SJSA1 (cell line): ENCODE data around the gene JAKMIP2. TPM values are rescaled to one million over a fixed set of nuclear protein-coding genes. Genes with fewer than 3 reads are reported as not detected.
"Not testable (repeated sequence)": the region's sequence is repeated elsewhere in the genome, so short reads cannot be mapped to it uniquely, and the experiment has no call there.

Source experiments
- DNase-seq, 2 experiments: peaks; one replicate each; pipeline ENCODE4 v3.0.0-alpha.2; 2015 to 2020; ENCODE audit warnings: low spot score in 2 of 2, low read depth in 1 of 2
- H3K27ac ChIP-seq: fragments of 250-450 bp; sonication (Bioruptor Pico); 2 replicates; pipeline ENCODE4 v1.5.1; 2020; ENCODE audit warnings: mild to moderate bottlenecking, moderate library complexity
- H3K27me3 ChIP-seq: fragments of 250-450 bp; sonication (Bioruptor Pico); replicated peaks from 2 replicates; pipeline ENCODE4 v1.5.1; 2020; ENCODE audit warnings: mild to moderate bottlenecking, moderate library complexity
- H3K36me3 ChIP-seq: fragments of 250-450 bp; sonication (Bioruptor Pico); 2 replicates; pipeline ENCODE4 v1.5.1; 2020; ENCODE audit warnings: mild to moderate bottlenecking
- H3K4me1 ChIP-seq: fragments of 250-450 bp; sonication (Bioruptor Pico); replicated peaks from 2 replicates; pipeline ENCODE4 v1.6.1; 2021; ENCODE audit warnings: mild to moderate bottlenecking
- H3K4me3 ChIP-seq: fragments of 250-450 bp; sonication (Bioruptor Pico); 2 replicates; pipeline ENCODE4 v1.5.1; 2020; ENCODE audit warnings: mild to moderate bottlenecking
- H3K9me3 ChIP-seq: fragments of 250-450 bp; sonication (Bioruptor Pico); replicated peaks from 2 replicates; pipeline ENCODE4 v1.5.1; 2020; ENCODE audit warnings: mild to moderate bottlenecking
- total RNA-seq: library from RNA; depleted of rRNA; stranded (reverse); fragments of >200 nt; shearing (Covaris generic); gene quantifications from 2 replicates; pipeline ENCODE4 v1.2.3, GENCODE V29; 2014; rRNA removed

The JAKMIP2 gene
- 0.06 and 0.79 TPM in 2 replicates for total RNA-seq

DNA sequence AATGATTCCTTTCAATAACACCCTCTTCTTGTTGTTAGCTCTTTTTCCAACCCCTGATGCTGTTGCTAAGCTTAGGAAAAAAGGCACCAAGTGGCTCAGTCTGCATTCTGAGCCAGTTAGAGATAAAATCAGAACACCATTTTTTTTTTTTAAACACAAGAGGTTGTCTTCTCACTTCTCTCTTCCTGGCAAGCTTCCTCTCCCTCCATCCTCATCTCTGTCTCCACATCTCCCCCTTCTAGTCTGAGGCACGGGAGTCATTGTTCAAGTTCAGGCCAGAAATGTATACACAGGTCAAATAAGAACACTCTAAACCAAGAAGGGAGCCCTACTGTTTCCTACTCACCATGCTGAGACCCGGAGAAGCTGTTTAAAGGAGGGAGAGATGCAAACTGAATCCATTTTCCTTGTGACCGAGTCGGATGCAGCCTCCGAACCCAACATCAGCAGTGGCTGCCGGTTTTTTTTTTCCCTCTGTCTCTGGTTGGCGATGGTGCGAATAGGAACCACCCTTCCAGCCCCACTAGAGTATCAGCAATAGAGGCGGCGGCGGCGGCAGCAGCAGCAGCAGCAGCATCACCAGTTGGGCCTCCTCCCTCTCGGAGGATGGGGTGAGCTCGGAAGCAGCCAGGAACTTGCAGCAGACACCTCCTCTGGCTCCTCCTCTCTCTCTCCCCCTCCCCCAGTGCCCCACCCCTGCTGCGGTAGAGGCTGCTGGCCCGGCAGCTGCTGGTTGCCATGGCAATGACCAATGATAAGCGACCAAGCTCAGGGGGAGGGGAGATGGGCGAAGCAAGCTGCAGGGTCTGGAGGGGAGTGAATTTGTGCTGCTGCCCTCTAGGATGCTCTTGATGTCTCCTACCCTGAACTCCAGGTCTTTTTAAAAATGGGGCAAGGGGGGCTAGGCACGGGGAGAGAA, at the start of gene JAKMIP2:
Gene JAKMIP2, minus strand, starts transcription at position 619 of the 919 bp plus-strand sequence. CDS start 110,922 bp downstream, outside the sequence.
- Histone ChIP-seq H3K9me3 (no peaks in the 10 kb centered on the region), H3K27me3 (peaks cover 14% of the 10 kb centered on the region; the same call in 1 of the 2 replicates), H3K27ac (no peak within 1 kb of the TSS), H3K36me3 (no peaks in the 10 kb centered on the region), H3K4me3 (no peak within 1 kb of the TSS), H3K4me1 (no peaks in the 10 kb centered on the region)
- peak; percentile 28 to 76 for DNase-seq

DNA sequence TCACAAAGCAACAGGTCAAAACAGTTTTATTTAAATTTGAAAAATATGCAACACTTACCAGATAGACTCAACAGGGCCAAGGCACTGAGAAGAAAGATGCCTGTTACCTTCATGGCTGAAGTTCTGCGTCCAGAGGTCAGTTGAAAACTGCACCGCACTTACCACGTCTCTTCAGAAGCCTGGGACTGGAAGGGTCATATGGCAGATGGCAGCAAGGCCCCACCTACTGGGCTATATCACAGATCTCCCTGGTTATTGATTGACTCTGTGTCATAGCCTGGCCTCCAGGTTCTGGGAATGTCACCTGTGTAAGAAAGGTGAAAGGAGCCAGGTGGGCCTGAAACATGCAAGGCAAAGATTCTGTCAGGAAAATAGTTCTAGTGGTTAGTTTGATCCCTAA, 48.9 kb upstream of the JAKMIP2 start, which contains the start of gene SPINK1:
Gene SPINK1, minus strand, starts transcription at position 207 of the 400 bp plus-strand sequence. Its CDS starts 94 bp downstream, at position 113.
- peaks cover 13% of the 10 kb centered on the region for H3K4me1 ChIP-seq
- H3K36me3 ChIP-seq = no peaks in the 10 kb centered on the region
- no peak for DNase-seq

DNA sequence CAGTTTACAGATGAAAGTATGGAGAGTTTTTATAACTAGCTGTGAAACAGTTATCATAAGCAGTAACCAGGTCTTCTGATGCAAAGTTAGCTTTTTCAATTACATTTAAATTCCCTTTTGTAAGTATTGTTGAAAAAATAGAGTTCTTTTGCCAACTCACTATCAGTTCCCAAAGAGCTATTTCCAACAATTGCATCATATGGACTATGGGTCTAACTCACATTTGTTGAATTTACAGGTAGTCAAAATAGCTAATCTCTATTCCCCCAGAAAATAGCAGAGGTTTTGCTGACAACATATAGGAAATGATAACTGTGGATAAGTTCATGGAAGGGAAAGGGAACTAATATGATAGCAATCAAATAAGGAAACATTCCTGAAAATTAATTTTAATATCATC, 47.5 kb upstream of the JAKMIP2 start:
- Histone ChIP-seq H3K4me1 (peaks cover 4% of the 10 kb centered on the region), H3K9me3 (no peaks in the 10 kb centered on the region), H3K36me3 (no peaks in the 10 kb centered on the region), H3K27me3 (peaks cover 26% of the 10 kb centered on the region), H3K4me3 (no peak overlapping the region), H3K27ac (no peak overlapping the region)
- no peak for DNase-seq

More for the DNA sequence above, 48.9 kb upstream of the JAKMIP2 start, which contains the start of gene SPINK1:
- H3K9me3 ChIP-seq = no peaks in the 10 kb centered on the region
- peaks cover 25% of the 10 kb centered on the region for H3K27me3 ChIP-seq
- no peak within 1 kb of the TSS for H3K4me3 ChIP-seq
- no peak within 1 kb of the TSS for H3K27ac ChIP-seq

DNA sequence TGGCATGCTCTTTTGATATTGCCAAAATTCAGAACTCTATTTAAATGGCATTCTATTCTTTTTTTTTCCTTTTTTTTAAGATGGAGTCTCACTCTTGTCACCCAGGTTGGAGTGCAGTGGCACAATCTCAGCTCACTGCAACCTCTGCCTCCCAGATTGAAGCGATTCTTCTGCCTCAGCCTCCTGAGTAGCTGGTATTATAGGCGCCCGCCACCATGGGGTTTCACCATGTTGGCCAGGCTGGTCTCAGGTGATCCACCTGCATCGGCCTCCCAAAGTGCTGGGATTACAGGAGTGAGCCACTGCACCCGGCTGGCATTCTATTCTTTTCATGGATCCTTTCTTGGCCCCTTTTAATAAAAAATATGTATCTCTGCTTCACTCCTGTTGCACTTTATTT, 44.5 kb upstream of the JAKMIP2 start:
- DNase-seq, H3K36me3 ChIP-seq, H3K4me3 ChIP-seq, H3K9me3 ChIP-seq, H3K27ac ChIP-seq, H3K4me1 ChIP-seq: not testable (repeated sequence)
- H3K27me3 ChIP-seq = peaks cover 26% of the 10 kb centered on the region

DNA sequence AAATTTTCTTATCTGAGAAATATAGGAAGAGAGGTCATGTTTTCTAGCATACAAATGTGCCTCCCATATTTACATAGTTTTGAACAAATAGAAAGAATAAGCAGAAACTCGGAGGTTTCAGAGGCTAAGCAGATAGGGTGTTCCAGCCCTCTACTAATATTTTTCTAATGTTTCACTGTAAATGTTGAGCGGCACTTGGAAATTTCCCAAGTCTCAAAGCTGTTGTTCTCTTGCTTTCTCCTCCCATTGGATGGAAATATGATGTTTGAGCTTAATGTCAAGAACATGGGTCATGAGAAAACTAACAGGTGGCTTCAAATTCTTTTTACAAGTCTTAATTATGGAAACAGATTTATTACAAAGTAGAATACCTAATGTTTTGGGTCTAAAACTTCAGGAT, 43.8 kb upstream of the JAKMIP2 start:
- Histone ChIP-seq H3K27me3 (peaks cover 26% of the 10 kb centered on the region), H3K36me3 (no peaks in the 10 kb centered on the region), H3K27ac (no peak overlapping the region), H3K4me1 (no peaks in the 10 kb centered on the region), H3K4me3 (no peak overlapping the region), H3K9me3 (no peaks in the 10 kb centered on the region)
- no peak for DNase-seq

DNA sequence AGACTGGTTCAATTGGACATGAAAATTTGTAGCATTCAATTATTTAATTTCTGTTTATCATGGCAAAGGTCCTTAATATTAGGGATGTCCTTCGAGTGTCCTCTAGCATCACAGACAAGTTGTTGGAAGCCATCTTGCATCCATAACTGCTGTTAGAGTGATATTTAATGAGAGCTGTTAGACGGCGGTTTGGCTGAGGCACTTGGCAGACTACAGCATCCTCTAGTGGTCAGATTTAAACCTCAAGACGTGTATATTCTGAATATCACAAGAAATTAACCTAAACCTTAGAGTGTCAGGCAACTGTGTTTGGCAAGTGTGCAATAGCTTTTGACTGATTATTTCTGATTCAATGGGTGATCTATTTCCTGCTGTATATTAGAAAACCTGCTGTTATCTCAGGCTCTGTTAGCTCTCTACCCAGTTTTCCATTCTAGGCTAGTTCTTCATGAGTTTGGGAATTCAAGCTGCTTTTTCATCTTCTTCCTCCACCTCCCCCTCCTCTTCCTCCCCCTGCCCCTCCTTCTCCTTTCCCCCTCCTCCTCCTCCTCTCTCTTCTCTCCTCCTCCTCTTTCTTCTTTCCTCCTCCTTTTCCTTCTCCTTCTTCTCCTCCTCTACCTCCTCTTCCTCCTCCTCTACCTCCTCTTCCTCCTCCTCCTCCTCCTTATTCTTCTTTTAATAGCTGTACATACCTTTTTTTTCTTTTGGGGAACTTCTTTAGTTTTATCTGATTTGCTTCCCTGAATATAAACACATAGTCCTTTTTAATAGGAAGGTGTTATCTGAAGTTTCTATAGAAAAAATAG, 40.4 kb upstream of the JAKMIP2 start:
- H3K27me3 ChIP-seq = peaks cover 19% of the 10 kb centered on the region
- DNase-seq = peak in 1 of 2 experiments; percentile 53

DNA sequence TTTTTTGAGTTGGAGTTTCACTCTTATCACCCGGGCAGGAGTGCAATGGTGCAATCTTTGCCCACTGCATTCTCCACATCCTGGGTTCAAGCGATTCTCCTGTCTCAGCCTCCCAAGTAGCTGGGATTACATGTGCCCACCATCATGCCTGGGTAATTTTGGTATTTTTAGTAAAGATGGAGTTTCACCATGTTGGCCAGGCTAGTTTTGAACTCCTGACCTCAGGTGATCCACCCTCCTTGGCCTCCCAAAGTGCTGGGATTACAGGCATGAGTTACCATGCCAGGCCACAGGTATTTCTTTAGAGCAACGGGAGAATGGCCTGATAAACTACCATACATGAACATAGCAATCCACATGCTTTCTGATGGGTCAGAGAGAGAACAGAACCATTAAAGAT, 39.7 kb upstream of the JAKMIP2 start:
- not testable (repeated sequence) for H3K4me1 ChIP-seq

More for the DNA sequence above, 40.4 kb upstream of the JAKMIP2 start:
- no peaks in the 10 kb centered on the region for H3K4me1 ChIP-seq
- no peaks in the 10 kb centered on the region for H3K36me3 ChIP-seq
- no peak overlapping the region for H3K27ac ChIP-seq
- no peaks in the 10 kb centered on the region for H3K9me3 ChIP-seq
- no peak overlapping the region for H3K4me3 ChIP-seq

DNA sequence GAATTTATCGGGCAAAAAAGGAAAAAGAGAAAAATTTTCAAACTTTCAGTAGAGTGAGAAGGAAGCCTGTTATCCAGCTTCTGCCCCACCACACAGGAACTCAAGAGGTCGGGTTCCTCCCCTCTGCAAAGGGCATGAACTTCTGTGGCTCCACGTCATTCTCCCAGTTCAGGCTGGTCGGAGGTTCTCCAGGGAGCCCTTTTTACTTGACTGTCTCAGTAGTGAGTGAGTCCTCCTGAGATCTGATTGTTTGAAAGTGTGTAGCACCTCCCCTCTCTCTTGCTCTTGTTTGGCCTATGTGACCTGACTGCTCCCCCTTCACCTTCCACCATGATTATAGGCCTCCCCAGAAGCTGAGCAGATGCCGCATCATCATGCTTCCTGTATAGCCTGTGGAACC, 39.2 kb upstream of the JAKMIP2 start:
- no peak overlapping the region for H3K4me3 ChIP-seq
- DNase-seq = no peak
- no peaks in the 10 kb centered on the region for H3K36me3 ChIP-seq
- H3K9me3 ChIP-seq = no peaks in the 10 kb centered on the region
- H3K27me3 ChIP-seq = peaks cover 25% of the 10 kb centered on the region
- no peak overlapping the region for H3K27ac ChIP-seq
- no peaks in the 10 kb centered on the region for H3K4me1 ChIP-seq

More for the DNA sequence above, 39.7 kb upstream of the JAKMIP2 start:
- not testable (repeated sequence) for H3K27ac ChIP-seq, H3K4me3 ChIP-seq, H3K36me3 ChIP-seq, H3K9me3 ChIP-seq, DNase-seq
- peaks cover 22% of the 10 kb centered on the region for H3K27me3 ChIP-seq

DNA sequence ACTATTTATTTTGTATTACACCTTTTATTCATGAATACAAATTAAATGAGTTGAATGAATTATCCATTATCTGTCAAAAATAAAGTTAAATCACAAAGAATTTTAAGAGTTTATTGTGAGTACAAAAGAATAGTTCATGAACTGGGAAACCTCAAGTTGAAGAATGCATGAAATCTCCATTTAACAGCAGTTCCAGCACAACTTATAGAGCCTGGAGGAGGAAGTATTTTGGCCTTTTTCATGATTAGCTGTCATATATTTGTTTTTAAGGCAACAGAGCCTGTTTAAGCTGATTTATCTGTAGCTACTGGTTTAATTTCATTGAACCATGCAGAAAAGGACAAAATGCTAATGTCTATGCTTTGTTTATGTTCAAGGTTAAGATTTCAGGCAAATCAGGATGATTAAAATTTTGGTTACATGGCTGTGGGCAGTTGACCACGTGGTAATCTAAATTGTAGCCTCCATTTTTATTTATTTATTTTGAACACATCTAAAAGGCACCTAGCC, 36.8 kb upstream of the JAKMIP2 start:
- DNase-seq = no peak
- no peaks in the 10 kb centered on the region for H3K36me3 ChIP-seq
- H3K27ac ChIP-seq = no peak overlapping the region
- no peaks in the 10 kb centered on the region for H3K9me3 ChIP-seq
- peaks cover 21% of the 10 kb centered on the region; the same call in 1 of the 2 replicates for H3K27me3 ChIP-seq
- H3K4me1 ChIP-seq = no peaks in the 10 kb centered on the region
- H3K4me3 ChIP-seq = no peak overlapping the region

DNA sequence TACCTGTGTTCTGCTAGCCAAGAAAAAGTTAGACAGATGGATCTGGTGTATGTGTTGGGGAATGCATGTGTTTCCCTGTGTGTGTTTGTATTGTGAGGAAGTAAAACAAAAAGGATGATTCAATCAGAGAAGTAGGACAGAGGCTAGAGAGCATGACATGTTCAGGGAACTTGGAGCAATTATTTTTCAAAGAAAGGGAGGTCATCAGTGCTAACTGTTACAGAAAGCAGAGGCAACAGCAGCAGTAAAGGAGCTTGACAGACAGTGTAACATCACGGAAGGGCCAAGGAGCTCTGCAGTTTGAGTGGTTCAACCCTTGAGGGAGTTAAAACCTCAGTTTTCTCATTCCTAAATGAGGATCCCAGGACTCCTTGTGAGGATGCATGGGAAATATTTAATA, 35.8 kb upstream of the JAKMIP2 start:
- Histone ChIP-seq H3K27ac (no peak overlapping the region), H3K4me3 (no peak overlapping the region), H3K4me1 (no peaks in the 10 kb centered on the region), H3K9me3 (no peaks in the 10 kb centered on the region), H3K36me3 (no peaks in the 10 kb centered on the region), H3K27me3 (peaks cover 21% of the 10 kb centered on the region; the same call in 1 of the 2 replicates)
- DNase-seq = no peak

DNA sequence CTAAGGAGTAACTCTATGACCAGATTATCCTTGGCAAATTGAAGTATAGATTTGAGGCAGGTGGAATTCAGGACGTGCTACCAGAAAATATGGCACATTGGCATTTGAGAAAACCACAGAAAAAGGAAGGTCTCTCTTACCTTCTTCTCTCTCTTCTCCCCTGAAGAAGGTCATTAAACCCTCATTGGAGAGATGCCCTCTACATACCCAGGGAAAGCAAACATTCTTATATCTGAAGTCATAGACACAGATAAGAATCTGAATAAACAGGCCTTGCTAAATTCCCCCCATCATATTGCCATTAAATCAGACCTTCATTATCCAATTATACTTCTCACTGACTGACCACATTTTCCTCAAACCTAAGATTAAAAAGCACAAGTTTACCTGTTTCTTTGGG, 31.2 kb upstream of the JAKMIP2 start:
- Histone ChIP-seq H3K9me3 (no peaks in the 10 kb centered on the region), H3K27ac (no peak overlapping the region), H3K36me3 (no peaks in the 10 kb centered on the region), H3K4me1 (peaks cover 5% of the 10 kb centered on the region), H3K4me3 (no peak overlapping the region), H3K27me3 (peaks cover 8% of the 10 kb centered on the region; the same call in 1 of the 2 replicates)
- no peak for DNase-seq

DNA sequence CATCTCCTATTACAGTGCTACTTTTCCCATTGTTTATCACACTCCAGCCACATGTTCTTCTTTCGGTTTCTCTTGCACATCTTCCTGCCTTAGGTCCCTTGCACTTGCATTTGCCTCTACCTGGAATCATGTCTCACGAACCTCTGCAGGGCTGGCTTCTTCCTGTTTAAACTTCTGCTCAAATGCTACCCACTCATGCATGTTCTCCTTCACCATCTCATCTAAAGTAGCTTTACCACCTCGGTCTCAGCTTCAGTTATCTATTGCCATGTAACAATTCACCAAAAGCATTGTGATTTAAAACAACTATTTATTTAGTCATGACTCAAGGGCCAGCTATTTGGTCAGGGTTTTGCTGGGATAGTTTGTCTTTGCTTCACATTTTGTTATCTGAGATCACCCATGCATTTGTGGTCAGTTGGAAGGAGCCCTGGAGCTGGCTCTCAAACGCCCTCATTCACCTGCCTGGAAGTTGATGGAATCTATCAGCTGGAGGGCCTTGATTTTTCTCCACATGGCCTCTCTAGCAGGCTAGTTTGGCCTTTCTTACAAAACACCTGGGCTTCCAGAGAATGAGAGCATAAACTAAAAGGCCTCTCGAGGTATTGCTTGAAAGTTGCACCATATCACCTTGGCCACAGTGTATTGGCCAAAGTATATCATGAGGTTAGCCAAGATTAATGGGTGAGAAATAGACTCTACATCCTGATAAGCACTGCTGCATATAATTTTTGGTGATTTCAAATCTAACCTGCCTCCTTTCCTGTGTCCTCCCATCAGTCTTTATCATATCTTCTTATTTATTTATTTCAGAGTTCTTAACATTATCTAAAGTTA, 27.5 kb upstream of the JAKMIP2 start:
- peaks cover 5% of the 10 kb centered on the region for H3K4me1 ChIP-seq
- H3K9me3 ChIP-seq = no peaks in the 10 kb centered on the region
- DNase-seq = peak in 1 of 2 experiments; percentile 40
- H3K27ac ChIP-seq = no peak overlapping the region
- H3K36me3 ChIP-seq = no peaks in the 10 kb centered on the region
- no peak overlapping the region for H3K4me3 ChIP-seq
- no peaks in the 10 kb centered on the region for H3K27me3 ChIP-seq

DNA sequence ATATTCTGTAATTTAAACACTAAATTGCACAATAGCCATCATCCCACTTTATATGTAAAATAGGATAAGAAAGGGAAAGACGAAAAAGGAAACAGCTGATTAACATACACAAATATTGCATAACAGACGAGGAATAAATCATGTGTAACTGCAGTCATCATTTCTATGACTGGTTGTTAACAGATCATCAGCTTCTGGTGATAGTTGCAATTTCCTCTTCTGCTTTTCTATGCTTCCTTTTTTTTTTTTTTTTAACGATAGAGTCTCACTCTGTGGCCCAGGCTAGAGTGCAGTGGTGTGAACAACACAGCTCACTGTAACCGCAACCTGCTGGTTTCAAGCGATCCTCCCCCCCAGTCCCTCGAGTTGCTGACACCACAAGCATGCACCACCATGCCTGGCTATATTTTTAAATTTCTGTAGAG, 22.5 kb upstream of the JAKMIP2 start:
- H3K36me3 ChIP-seq = no peaks in the 10 kb centered on the region
- H3K4me1 ChIP-seq = peaks cover 5% of the 10 kb centered on the region
- DNase-seq = no peak
- H3K27me3 ChIP-seq = peaks cover 5% of the 10 kb centered on the region; the same call in 1 of the 2 replicates
- no peak overlapping the region for H3K27ac ChIP-seq
- no peaks in the 10 kb centered on the region for H3K9me3 ChIP-seq
- no peak overlapping the region for H3K4me3 ChIP-seq
